HL-60 (cell line): ENCODE measurements around the gene HSPA1A.

Experiments
- DNase-seq, 2 experiments: peaks; one replicate each; pipeline ENCODE4 v3.0.0-alpha.2; 2010 to 2020; ENCODE audit warnings: low read depth in 1 of 2, low spot score in 1 of 2
- H3K27ac ChIP-seq: fragments of 250-450 bp; sonication (Bioruptor Pico); replicated peaks from 2 replicates; pipeline ENCODE4 v1.5.1; 2020; ENCODE audit warnings: mild to moderate bottlenecking, moderate library complexity
- H3K27me3 ChIP-seq: fragments of 250-450 bp; sonication (Bioruptor Pico); 2 replicates; pipeline ENCODE4 v1.5.1; 2021; ENCODE audit warnings: mild to moderate bottlenecking, moderate library complexity; ENCODE audit not compliant: insufficient read depth, poor library complexity, severe bottlenecking
- H3K4me3 ChIP-seq: replicated peaks from 2 replicates; pipeline ENCODE4 v1.5.1; 2011; ENCODE audit warnings: mild to moderate bottlenecking, control low read depth, low read length; ENCODE audit not compliant: insufficient read depth
- CTCF ChIP-seq: IDR thresholded peaks from one replicate; pipeline ENCODE4 v1.5.1; 2011; ENCODE audit warnings: low read length, control low read depth, inconsistent platforms; ENCODE audit not compliant: insufficient read depth
- GABPA ChIP-seq: IDR thresholded peaks from 2 replicates; pipeline ENCODE4 v1.6.1; 2012; ENCODE audit warnings: low read depth
- POLR2AphosphoS5 ChIP-seq: IDR thresholded peaks from 2 replicates; pipeline ENCODE4 v1.6.1; 2012; ENCODE audit warnings: low read depth
- REST ChIP-seq: IDR thresholded peaks from 2 replicates; pipeline ENCODE4 v1.6.1; 2012; ENCODE audit warnings: low read depth; ENCODE audit not compliant: insufficient replicate concordance
- SPI1 ChIP-seq: IDR thresholded peaks from 2 replicates; pipeline ENCODE4 v1.6.1; 2012; ENCODE audit warnings: low read depth, mild to moderate bottlenecking, borderline replicate concordance

The HSPA1A gene

DNA sequence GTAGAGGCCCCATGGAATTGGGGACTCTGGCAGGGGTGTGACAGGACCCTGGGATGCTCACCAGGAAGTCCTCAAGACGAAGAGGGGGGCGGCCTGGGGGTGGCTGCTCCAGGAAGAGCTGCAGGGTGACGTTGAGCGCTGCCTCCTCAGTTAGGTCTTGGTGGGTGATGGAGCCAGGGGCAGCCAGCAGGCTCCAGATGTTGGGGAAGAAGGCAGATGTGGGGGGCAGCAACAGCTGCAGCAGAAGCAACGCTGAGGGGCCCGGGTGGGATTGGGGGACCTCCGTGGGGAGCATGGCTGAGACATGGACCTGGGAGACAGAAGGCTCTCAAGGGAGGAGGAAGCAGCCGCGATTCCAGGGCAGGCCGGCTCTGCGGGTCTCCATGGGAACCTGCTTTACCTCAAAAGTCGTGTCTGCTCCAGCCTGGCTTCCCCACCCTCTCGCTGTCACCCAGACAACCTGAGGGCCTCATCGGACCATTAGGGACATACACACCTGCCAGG, 38.8 kb upstream of the HSPA1A start:
- peak in 1 of 2 experiments; percentile 19 for DNase-seq
- TF ChIP-seq POLR2AphosphoS5 (no peak), GABPA (no peak), CTCF (no peak), SPI1 (no peak), REST (no peak)
- Histone ChIP-seq H3K27ac (peak overlapping the region; percentile 39), H3K4me3 (0 out of 2 replicates have a peak overlapping the region, but pooled peaks have one; percentile 9), H3K27me3 (no peaks in the 10 kb centered on the region)

DNA sequence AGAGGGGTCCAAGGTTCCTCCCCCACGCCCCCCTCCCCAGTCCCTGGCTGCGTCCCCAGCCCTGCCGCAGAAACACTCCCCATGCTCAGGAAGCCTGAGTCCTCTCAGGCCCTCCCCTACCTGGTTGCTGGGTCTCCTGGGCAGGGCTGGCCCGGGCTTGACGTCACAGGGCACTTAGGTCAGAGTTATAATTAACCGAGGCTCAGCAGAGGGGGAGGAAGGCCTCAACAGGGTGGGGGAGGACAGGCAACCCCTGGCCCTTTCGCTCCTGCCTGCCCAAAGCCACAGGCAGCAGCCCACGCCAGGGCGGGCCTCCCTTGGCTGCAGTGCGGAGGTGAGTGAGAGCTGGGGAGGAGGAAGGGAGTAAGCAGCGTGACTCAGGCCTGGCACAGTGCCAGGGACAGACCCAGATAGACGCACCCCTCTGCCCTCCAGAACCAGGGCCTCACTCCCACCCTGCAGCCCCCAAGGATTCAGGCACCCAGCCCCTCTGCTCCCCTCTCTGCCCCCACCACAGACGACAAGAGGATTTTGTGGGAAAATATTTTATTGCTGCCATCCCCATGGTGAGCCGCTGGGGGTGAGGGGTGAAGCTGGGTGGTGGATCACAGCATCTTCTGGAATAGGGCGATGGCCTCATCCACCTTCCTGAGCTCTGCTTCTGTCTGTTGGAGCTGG, 38.2 kb upstream of the HSPA1A start, which contains the start of gene VWA7:
Gene VWA7 (minus strand): TSS at position 340 of the 678 bp plus-strand sequence. CDS start 549 bp downstream, outside the sequence.
- Histone ChIP-seq H3K27me3 (no peaks in the 10 kb centered on the region), H3K4me3 (0 out of 2 replicates have a peak within 1 kb of the TSS, but pooled peaks have one; percentile 9), H3K27ac (peak within 1 kb of the TSS; percentile 39)
- peak; percentile 78 to 90 for DNase-seq
- TF ChIP-seq SPI1 = no peak
- TF ChIP-seq POLR2AphosphoS5 = peak; percentile 82
- no peak for TF ChIP-seq REST
- TF ChIP-seq GABPA = no peak

- no peak for DNase-seq
- TF ChIP-seq REST (no peak), SPI1 (no peak)
- Histone ChIP-seq H3K27ac (no peak overlapping the region; the same call in 1 of the 2 replicates), H3K27me3 (no peaks in the 10 kb centered on the region), H3K4me3 (no peak overlapping the region)
Observed at GRCh38 chr6:31777667-31778050, 37.7 kb upstream of the HSPA1A start.

- TF ChIP-seq SPI1 = no peak
- no peak for TF ChIP-seq CTCF
- no peak for TF ChIP-seq GABPA
- TF ChIP-seq REST = no peak
- TF ChIP-seq POLR2AphosphoS5 = no peak
- no peak for DNase-seq
- H3K27me3 ChIP-seq = no peaks in the 10 kb centered on the region
- H3K27ac ChIP-seq = no peak overlapping the region
- no peak overlapping the region for H3K4me3 ChIP-seq
Observed at GRCh38 chr6:31778193-31778592, 37.1 kb upstream of the HSPA1A start.
